Uterus (tissue), 4 donors: Measurements from ENCODE around the gene UVRAG. TPM values are rescaled to one million over a fixed set of nuclear protein-coding genes. Genes with fewer than 3 reads are reported as not detected.

Source experiments
- DNase-seq, 2 donors: peaks; one replicate each; pipeline ENCODE4 v3.0.0-alpha.2; 2019 to 2020
- H3K27ac ChIP-seq, 2 donors: fragments of 200-600 bp; sonication (generic); 1 replicate in 1 of 2; 2 replicates in 1 of 2; pipeline ENCODE4 v1.5.1; 2016 to 2018
- H3K27me3 ChIP-seq, 2 donors: fragments of 200-600 bp; sonication (generic); one replicate each; pipeline ENCODE4 v1.5.1; 2018 to 2019; ENCODE audit warnings: control low read depth in 1 of 2
- H3K36me3 ChIP-seq, 2 donors: fragments of 200-600 bp; sonication (generic); one replicate each; pipeline ENCODE4 v1.5.1; 2019; ENCODE audit warnings: control low read depth in 1 of 2
- H3K4me1 ChIP-seq, 2 donors: fragments of 200-600 bp; sonication (generic); one replicate each; pipeline ENCODE4 v1.5.1; 2018 to 2019; ENCODE audit warnings: control low read depth in 1 of 2
- H3K4me3 ChIP-seq, 2 donors: fragments of 200-600 bp; sonication (generic); 1 replicate in 1 of 2; 2 replicates in 1 of 2; pipeline ENCODE4 v1.5.1; 2018 to 2019; ENCODE audit warnings: mild to moderate bottlenecking in 1 of 2
- H3K9me3 ChIP-seq, 2 donors: fragments of 200-600 bp; sonication (generic); one replicate each; pipeline ENCODE4 v1.5.1; 2019; ENCODE audit warnings: control low read depth in 1 of 2
- CTCF ChIP-seq, 4 experiments: fragments of 200-600 bp in 2 of 4; fragments of 450-650 bp in 2 of 4; sonication (generic) in 2 of 4; IDR thresholded peaks; one replicate each; pipeline ENCODE4 v1.5.1; 2016 to 2019; ENCODE audit warnings: antibody characterized with exemption in 4 of 4, mild to moderate bottlenecking in 2 of 4, moderate library complexity in 1 of 4
- POLR2A ChIP-seq, 2 donors: fragments of 450-650 bp; IDR thresholded peaks; one replicate each; pipeline ENCODE4 v1.6.1; 2016; ENCODE audit warnings: antibody characterized with exemption in 2 of 2, mild to moderate bottlenecking in 1 of 2, moderate library complexity in 1 of 2
- intact Hi-C: fragments of 100-400 bp; cut with DNase I; formaldehyde crosslinking; loops from one replicate; pipeline ENCODE4 v1.15.1; 2023; ENCODE audit warnings: low total_unique reads
- total RNA-seq, 4 donors: library from RNA; depleted of rRNA in 3 of 4; stranded (reverse); fragments of >200 nt in 3 of 4; gene quantifications; one replicate each; pipeline versions ENCODE4 v1.1.0 to v1.2.4, GENCODE V29; 2014 to 2023
- donor health status: DM: yes; HTN: yes; CAD: no.

The UVRAG gene
- total RNA-seq, 4 donors from 2014 or later = 14.9 to 42.9 (median 26.4) TPM

- H3K4me3 ChIP-seq = no peak overlapping the region
- H3K27ac ChIP-seq = peak overlapping the region in 1 of 2 donors; percentile 33
- no peaks in the 10 kb centered on the region for H3K27me3 ChIP-seq
- peaks cover 0 to 4% of the 10 kb centered on the region in 2 donors for H3K4me1 ChIP-seq
- no peak for TF ChIP-seq CTCF (IDR thresholded peaks at IDR 0.05)
- no peak for TF ChIP-seq POLR2A (IDR thresholded peaks at IDR 0.05)
- no peaks in the 10 kb centered on the region for H3K9me3 ChIP-seq
- intact Hi-C loops = no loop called here
- no peaks in the 10 kb centered on the region for H3K36me3 ChIP-seq
- no peak for DNase-seq
Observed at GRCh38 chr11:75813124-75813523, 1.9 kb upstream of the UVRAG start.

GRCh38 chr11:75813622-75814039 lies 1.4 kb upstream of the UVRAG start:
- no peak for DNase-seq
- H3K4me1 ChIP-seq = peaks cover 0 to 4% of the 10 kb centered on the region in 2 donors
- peak overlapping the region; percentile 84 to 91 for H3K27ac ChIP-seq
- no peaks in the 10 kb centered on the region for H3K36me3 ChIP-seq
- intact Hi-C loops = no loop called here
- TF ChIP-seq CTCF (IDR thresholded peaks at IDR 0.05) = no peak
- H3K4me3 ChIP-seq = peak overlapping the region in 1 of 2 donors; percentile 60
- no peaks in the 10 kb centered on the region for H3K9me3 ChIP-seq
- H3K27me3 ChIP-seq = no peaks in the 10 kb centered on the region

GRCh38 chr11:75814363-75814676 lies 690 bp upstream of the UVRAG start:
- H3K27ac ChIP-seq = peak overlapping the region; percentile 84 to 91
- H3K4me1 ChIP-seq = peaks cover 0 to 4% of the 10 kb centered on the region in 2 donors
- H3K36me3 ChIP-seq = no peaks in the 10 kb centered on the region
- H3K9me3 ChIP-seq = no peaks in the 10 kb centered on the region
- TF ChIP-seq POLR2A (IDR thresholded peaks at IDR 0.05) (no peak), CTCF (IDR thresholded peaks at IDR 0.05) (no peak)
- peak overlapping the region; percentile 60 to 92 for H3K4me3 ChIP-seq
- intact Hi-C loops = no loop called here
- DNase-seq = no peak
- no peaks in the 10 kb centered on the region for H3K27me3 ChIP-seq

- TF ChIP-seq POLR2A (IDR thresholded peaks at IDR 0.05) = no peak
- TF ChIP-seq CTCF (IDR thresholded peaks at IDR 0.05) = no peak
- H3K4me1 ChIP-seq = peaks cover 0 to 4% of the 10 kb centered on the region in 2 donors
- no peak for DNase-seq
- H3K9me3 ChIP-seq = no peaks in the 10 kb centered on the region
- no peaks in the 10 kb centered on the region for H3K36me3 ChIP-seq
- H3K27ac ChIP-seq = peak overlapping the region; percentile 84 to 91
- H3K27me3 ChIP-seq = no peaks in the 10 kb centered on the region
- intact Hi-C loops = no loop called here
- peak overlapping the region; percentile 60 to 92 for H3K4me3 ChIP-seq
Observed at GRCh38 chr11:75815345-75816168, 547 bp downstream of the UVRAG start.

- H3K4me1 ChIP-seq = peaks cover 0 to 4% of the 10 kb centered on the region in 2 donors
- TF ChIP-seq CTCF (IDR thresholded peaks at IDR 0.05) = no peak
- no peak for TF ChIP-seq POLR2A (IDR thresholded peaks at IDR 0.05)
- intact Hi-C loops = no loop called here
- H3K27ac ChIP-seq = peak overlapping the region in 1 of 2 donors; percentile 84
- peak overlapping the region; percentile 60 to 92 for H3K4me3 ChIP-seq
- H3K36me3 ChIP-seq = no peaks in the 10 kb centered on the region
- DNase-seq = no peak
- no peaks in the 10 kb centered on the region for H3K9me3 ChIP-seq
- H3K27me3 ChIP-seq = no peaks in the 10 kb centered on the region
Observed at GRCh38 chr11:75816561-75817239, 1.7 kb downstream of the UVRAG start.
